ENCODE measurements around the gene SPACDR.

- no peak for TF ChIP-seq CTCF (IDR thresholded peaks at IDR 0.05)
- no peak for TF ChIP-seq POLR2A (IDR thresholded peaks at IDR 0.05)
Measured at GRCh38 chr7:100415448-100415847, 48.6 kb downstream of the SPACDR start.
